Stimulated activated naive CD8-positive, alpha-beta T cell treated with anti-CD3 and anti-CD28 coated beads, Interleukin-15, amount 100 ng/mL, for 72 hours (primary cell): Measurements from ENCODE around the gene MORC2.
A peak's percentile ranks its signal among the peaks of the same experiment; 100 is the strongest.

Experiments
- ATAC-seq: fragments of 150-1000 bp; cut with Tn5 transposase; 2 replicates; pipeline ENCODE4 v1.10.0; 2021; ENCODE audit warnings: mild to moderate bottlenecking, moderate library complexity
- DNase-seq, 2 donors: peaks; one replicate each; pipeline ENCODE4 v3.0.0; 2021 to 2022
- H3K27ac Mint-ChIP-seq, 2 donors: one replicate each; pipeline ENCODE4 v1.8.0; 2022; ENCODE audit warnings: mild to moderate bottlenecking in 2 of 2, mixed read lengths in 2 of 2, moderate library complexity in 2 of 2
- H3K27me3 Mint-ChIP-seq: one replicate; pipeline ENCODE4 v1.8.0; 2022; ENCODE audit warnings: mixed read lengths
- H3K4me1 Mint-ChIP-seq: one replicate; pipeline ENCODE4 v1.8.0; 2022; ENCODE audit warnings: mild to moderate bottlenecking, mixed read lengths
- H3K4me3 Mint-ChIP-seq, 2 donors: one replicate each; pipeline ENCODE4 v1.8.0; 2022; ENCODE audit warnings: mild to moderate bottlenecking in 2 of 2, mixed read lengths in 2 of 2, moderate library complexity in 1 of 2
- H3K9me3 Mint-ChIP-seq, 2 donors: one replicate each; pipeline ENCODE4 v1.8.0; 2022; ENCODE audit warnings: mixed read lengths in 2 of 2

Gene MORC2

DNA sequence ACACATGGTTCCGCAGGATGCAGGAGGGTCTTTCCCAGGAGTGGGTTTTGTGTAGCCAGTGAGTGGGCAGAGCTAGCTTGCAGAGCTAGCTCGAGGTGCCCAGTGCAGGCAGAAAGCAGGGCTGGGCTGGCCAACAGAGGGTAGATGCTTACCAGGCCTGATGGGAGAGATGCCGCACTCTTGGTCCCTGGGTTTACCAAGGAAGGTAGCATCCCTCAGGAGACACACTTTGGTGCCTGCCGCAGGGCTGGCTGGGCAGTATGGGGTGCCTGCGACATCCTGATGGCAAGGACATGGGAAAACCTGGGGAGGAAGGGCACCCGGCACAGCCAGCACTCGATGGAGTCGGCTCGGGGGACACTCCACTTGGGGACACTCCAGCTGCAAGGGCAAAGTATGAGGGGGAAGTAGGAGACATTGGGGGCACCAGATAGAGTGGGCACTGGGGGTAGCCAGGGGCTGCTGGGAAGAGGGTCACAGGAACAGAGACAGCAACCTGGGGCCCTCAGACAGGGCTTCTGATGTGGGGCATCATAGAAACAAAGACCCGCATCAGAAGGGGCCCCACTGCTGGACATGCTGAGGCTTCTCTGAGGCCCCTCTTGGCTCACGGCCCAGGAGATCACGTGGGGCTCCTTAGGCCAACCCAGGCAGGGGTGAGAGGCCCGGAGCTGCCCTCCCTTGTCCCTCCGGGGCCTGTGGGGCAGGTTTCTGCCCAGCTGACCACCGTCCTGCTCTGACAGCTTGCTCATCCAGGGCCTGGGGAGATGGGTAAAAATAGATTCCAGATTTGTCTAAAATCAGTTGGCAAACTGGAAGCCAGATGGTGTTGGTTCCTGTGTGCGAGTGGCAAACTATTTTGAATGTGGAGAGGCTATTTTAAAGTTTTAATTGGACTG is 89.8 kb downstream of the MORC2 start:
- Mint-ChIP-seq H3K27ac (peak overlapping the region in 1 of 2 donors; percentile 35), H3K4me3 (no peak overlapping the region), H3K4me1 (no peaks in the 10 kb centered on the region), H3K27me3 (no peaks in the 10 kb centered on the region), H3K9me3 (no peaks in the 10 kb centered on the region)
- DNase-seq: no peak
- ATAC-seq: no peak

DNA sequence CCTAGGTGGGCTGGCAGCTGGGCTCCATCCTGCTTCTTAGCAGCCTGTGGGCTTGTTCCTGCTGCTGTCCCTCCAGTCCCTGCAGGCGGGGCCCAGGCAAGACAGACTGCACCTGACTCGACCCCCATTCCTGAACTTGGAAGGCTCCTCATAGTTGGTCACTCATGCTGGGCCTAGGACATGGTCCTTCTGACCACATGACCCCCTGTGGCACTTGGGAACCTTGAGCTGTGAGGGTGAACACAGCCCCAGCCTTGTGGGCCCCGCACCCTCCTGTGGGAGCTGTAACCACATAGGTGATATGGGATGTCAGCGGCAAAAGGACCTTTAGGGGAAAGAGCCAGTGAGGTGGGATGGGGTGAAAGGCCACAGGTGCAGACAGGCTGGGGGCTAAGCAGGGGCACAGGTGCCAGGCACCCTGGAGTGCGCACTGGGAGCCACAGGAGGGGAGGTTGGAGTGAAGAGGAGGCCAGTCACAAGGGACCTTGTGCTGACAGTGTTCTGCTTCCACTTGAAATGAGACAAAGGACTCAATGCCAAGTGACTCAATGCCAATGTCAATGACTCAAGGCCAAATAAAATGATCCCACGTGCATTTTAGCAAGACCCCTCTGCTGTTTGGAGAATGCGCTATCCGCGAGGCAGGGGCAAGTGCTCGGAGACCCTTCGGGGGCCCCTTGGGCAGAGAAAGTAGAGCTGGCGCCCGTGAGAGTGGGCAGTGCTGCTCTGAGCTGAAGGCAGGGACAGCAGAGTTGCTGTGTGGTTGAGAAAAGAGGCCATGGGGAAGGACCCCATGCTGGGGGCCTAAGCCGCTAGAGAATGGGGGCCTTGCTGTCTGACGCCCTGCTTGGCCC is 90.7 kb downstream of the MORC2 start:
- H3K27ac Mint-ChIP-seq: peak overlapping the region; percentile 36 to 52
- H3K9me3 Mint-ChIP-seq: no peaks in the 10 kb centered on the region

DNA sequence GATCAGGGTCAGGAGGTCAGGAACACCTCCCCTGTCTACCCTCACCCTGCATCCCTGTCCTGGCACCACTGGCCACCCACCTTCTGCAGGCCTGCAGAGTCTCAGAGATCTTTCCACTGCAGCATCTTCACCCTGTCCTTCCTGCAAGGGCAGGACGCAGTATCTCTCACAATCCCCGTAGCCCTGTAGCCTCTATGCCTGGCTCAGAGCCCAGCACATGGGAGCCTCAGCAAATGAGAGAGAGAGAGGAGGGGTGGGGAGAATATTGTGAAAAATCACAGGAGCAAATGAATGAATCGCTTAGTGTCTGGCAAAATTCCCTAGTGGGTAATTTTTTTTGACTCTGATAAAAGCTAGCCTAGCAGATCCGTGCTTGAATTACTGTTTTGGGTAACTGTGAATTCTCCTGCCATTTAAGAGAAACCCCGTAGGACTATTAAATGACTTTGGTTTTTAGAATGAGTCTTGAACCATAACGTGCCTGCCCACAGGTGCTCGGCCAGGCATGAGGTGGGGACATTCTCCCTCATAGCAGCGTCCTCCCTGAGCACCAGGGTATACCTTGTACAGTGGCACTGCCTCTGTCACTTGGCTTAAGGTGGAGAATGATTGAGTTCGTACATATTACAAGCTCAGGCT is 91.5 kb downstream of the MORC2 start:
- DNase-seq: no peak
- H3K4me3 Mint-ChIP-seq: no peak overlapping the region
- no peaks in the 10 kb centered on the region for H3K9me3 Mint-ChIP-seq
- no peak for ATAC-seq
- H3K27ac Mint-ChIP-seq: no peak overlapping the region
- no peaks in the 10 kb centered on the region for H3K27me3 Mint-ChIP-seq
- no peaks in the 10 kb centered on the region for H3K4me1 Mint-ChIP-seq

More for the DNA sequence above, 90.7 kb downstream of the MORC2 start:
- DNase-seq (no peak), ATAC-seq (no peak)
- Mint-ChIP-seq H3K27me3 (no peaks in the 10 kb centered on the region), H3K4me3 (no peak overlapping the region), H3K4me1 (no peaks in the 10 kb centered on the region)

DNA sequence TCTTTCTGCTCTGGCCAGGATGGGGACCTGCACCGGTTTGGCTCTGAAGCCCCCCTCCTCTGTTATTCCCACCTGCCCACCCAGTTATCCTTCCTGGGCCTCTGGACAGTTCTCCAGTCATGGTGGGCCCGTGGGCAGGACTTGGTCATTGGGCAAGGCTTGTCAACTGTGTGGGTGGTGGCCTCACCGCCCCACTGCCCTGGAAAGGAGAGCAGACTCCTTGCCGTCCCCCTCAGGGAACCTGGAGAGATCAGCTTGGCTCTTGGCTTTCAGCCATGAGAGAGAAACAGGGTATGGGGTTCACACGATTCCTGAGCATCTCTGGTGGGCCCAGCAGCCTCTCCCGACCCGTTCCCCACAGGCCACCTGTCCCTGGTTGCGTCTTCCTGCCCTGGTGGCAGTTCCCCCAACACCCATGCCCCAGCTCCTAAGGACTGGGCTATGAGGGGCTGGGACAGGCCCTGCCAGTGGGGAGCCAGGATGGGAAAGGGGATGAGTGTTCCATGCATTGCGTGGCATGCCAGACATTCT is 92.3 kb downstream of the MORC2 start:
- H3K27me3 Mint-ChIP-seq: no peaks in the 10 kb centered on the region
- no peak for ATAC-seq
- no peak overlapping the region for H3K4me3 Mint-ChIP-seq
- no peak for DNase-seq
- no peaks in the 10 kb centered on the region for H3K4me1 Mint-ChIP-seq
- no peaks in the 10 kb centered on the region for H3K9me3 Mint-ChIP-seq
- H3K27ac Mint-ChIP-seq: no peak overlapping the region

DNA sequence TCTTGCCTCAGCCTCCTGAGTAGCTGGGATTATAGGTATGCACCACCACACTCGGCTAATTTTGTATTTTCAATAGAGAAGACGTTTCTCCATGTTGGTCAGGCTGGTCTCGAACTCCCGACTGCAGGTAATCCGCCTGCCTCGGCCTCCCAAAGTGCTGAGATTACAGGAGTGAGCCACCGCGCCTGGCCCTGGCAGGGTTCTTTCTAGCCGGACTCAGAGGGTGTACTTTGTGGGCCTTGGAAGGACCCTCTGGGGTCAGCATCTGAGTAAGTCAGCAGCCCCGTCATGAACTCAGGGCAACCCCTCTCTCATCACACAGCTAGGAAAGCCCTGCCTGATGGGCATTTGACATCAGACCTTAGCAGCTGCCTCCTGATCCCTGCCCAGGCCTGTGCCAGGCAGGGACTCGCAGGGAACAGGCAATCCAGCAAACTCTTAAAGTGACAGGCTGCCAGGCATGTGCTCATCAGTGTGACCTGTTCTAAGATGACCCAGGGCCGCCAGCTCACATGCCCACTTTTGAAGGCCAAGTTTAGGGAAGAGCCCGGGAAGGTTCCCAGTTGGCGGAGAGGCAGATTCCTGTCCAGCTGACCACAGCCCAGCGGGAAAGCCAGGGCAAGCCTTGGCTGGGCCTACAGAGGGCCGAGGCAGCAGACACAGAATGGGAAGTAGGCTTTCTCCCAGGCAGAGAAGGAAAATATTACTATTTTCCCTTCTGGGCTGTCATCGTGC is 92.9 kb downstream of the MORC2 start:
- no peaks in the 10 kb centered on the region for H3K27me3 Mint-ChIP-seq
- no peaks in the 10 kb centered on the region for H3K4me1 Mint-ChIP-seq
- peak overlapping the region in 1 of 2 donors; percentile 74 for H3K27ac Mint-ChIP-seq
- H3K4me3 Mint-ChIP-seq: no peak overlapping the region
- DNase-seq (no peak), ATAC-seq (no peak)
- H3K9me3 Mint-ChIP-seq: no peaks in the 10 kb centered on the region
